Heart left ventricle (tissue), 13 donors: ENCODE results near the gene RRM2.

Experiments used
- CTCF ChIP-seq, 12 donors: fragments of 200-600 bp; sonication (generic) in 4 of 12; IDR thresholded peaks; one replicate each; pipeline versions ENCODE4 v1.5.0 to v1.8.0; 2018 to 2022; ENCODE audit warnings: antibody characterized with exemption in 12 of 12, mild to moderate bottlenecking in 5 of 12
- POLR2A ChIP-seq, 2 donors: fragments of 450-650 bp; IDR thresholded peaks; one replicate each; pipeline ENCODE4 v1.6.1; 2017; ENCODE audit warnings: antibody characterized with exemption in 2 of 2, mild to moderate bottlenecking in 2 of 2, moderate library complexity in 2 of 2
- donor health status: ischemic (EF 13 %, LVEDD 7.1; RV severe dilation, severe dysfunction).
- donor health status: DM: no; HTN: yes; CAD: no.
- donor health status: DM: no; HTN: no; CAD: no.
- donor health status: ischemic (EF 25% LVEDD 6.9; RV normal size, moderate dysfunction).
- donor health status: ischemic (EF 25% LVEDD 5.7; RV mildly dilated, moderate dysfunction).
- donor health status: ischemic (EF 35%, LVEDD 5.7; RV mildly dilated, moderate dysfunction).
- donor health status: nonischemic (EF 11% LVEDD 7.7; RV severe dilation, severe dysfunction).
- donor health status: DM: yes; HTN: yes; CAD: no.
- donor health status: PGD.
- donor health status: ischemic (EF 29% LVEDD 5.4; RV normal size, mild dysfunction).
- donor health status: nonischemic (EF 23%, LVEDD 6.1; RV moderate dilation, normal function).

GRCh38 chr2:10170256-10170655 is 47.7 kb downstream of the RRM2 start:
- no peak for TF ChIP-seq CTCF (IDR thresholded peaks at IDR 0.05)
- no peak for TF ChIP-seq POLR2A (IDR thresholded peaks at IDR 0.05)
